ENCODE data around the gene DDA1. TPM values are rescaled to one million over a fixed set of nuclear protein-coding genes. Genes with fewer than 3 reads are reported as not detected.

DDA1 gene
- total RNA-seq, 1 donor from 2014 or later, result 45.6 TPM

- DNase-seq (ENCODE audit: low spot score), result no peak
Observed at GRCh38 chr19:17311455-17312188, 2.3 kb downstream of the DDA1 start.

- DNase-seq (ENCODE audit: low spot score), result no peak
Observed at GRCh38 chr19:17312189-17313113, 3.1 kb downstream of the DDA1 start.

GRCh38 chr19:17314007-17314593, 4.7 kb downstream of the DDA1 start:
- no peak for DNase-seq (ENCODE audit: low spot score)

- DNase-seq (ENCODE audit: low spot score), result no peak
Observed at GRCh38 chr19:17318966-17319365, 9.6 kb downstream of the DDA1 start.

GRCh38 chr19:17319473-17320238, 10.3 kb downstream of the DDA1 start:
- no peak for DNase-seq (ENCODE audit: low spot score)

- DNase-seq (ENCODE audit: low spot score), result no peak
Observed at GRCh38 chr19:17320435-17320834, 11.1 kb downstream of the DDA1 start.

- no peak for DNase-seq (ENCODE audit: low spot score)
Observed at GRCh38 chr19:17321655-17322489, 12.5 kb downstream of the DDA1 start.

- no peak for DNase-seq (ENCODE audit: low spot score)
Observed at GRCh38 chr19:17322854-17323253, 13.5 kb downstream of the DDA1 start.

GRCh38 chr19:17323300-17323963, 14.1 kb downstream of the DDA1 start:
- DNase-seq (ENCODE audit: low spot score), result peak; percentile 83

- DNase-seq (ENCODE audit: low spot score), result peak; percentile 79
Observed at GRCh38 chr19:17323964-17324332, 14.6 kb downstream of the DDA1 start.

- peak; percentile 87 for DNase-seq (ENCODE audit: low spot score)
Observed at GRCh38 chr19:17324357-17325114, 15.2 kb downstream of the DDA1 start.

GRCh38 chr19:17325133-17325532, 15.8 kb downstream of the DDA1 start:
- no peak for DNase-seq (ENCODE audit: low spot score)

GRCh38 chr19:17325881-17326594, 16.7 kb downstream of the DDA1 start:
- no peak for DNase-seq (ENCODE audit: low spot score)

- no peak for DNase-seq (ENCODE audit: low spot score)
Observed at GRCh38 chr19:17326595-17326966, 17.2 kb downstream of the DDA1 start.

GRCh38 chr19:17327068-17327653, 17.8 kb downstream of the DDA1 start:
- peak; percentile 87 for DNase-seq (ENCODE audit: low spot score)

GRCh38 chr19:17327654-17328516, 18.5 kb downstream of the DDA1 start:
- no peak for DNase-seq (ENCODE audit: low spot score)
